A549 (cell line): Measurements from ENCODE around the gene FIBCD1. TPM values are rescaled to one million over a fixed set of nuclear protein-coding genes. Genes with fewer than 3 reads are reported as not detected.

Source experiments
- ATAC-seq, 2 experiments: fragments of 200-7000 bp in 1 of 2; fragments of >200 bp in 1 of 2; cut with Nextera tagmentation in 1 of 2; cut with Tn5 transposase in 1 of 2; 3 replicates each; pipeline versions ENCODE4 v1.8.0 to v1.9.1; 2018 to 2020; ENCODE audit warnings: mild to moderate bottlenecking in 1 of 2, moderate library complexity in 1 of 2
- CTCF ChIA-PET: fragments of 300-600 bp; sonication (Branson Sonifier 250); formaldehyde crosslinking; extraction: SDS; loops from one replicate; lab custom pipeline; 2021; ENCODE audit warnings: antibody characterized with exemption, inconsistent platforms; lab: Yijun Ruan, JAX
- POLR2A ChIA-PET: fragments of 350-600 bp; formaldehyde crosslinking; extraction: SDS; loops from one replicate; lab custom pipeline; 2021; ENCODE audit warnings: antibody characterized with exemption, inconsistent platforms; lab: Yijun Ruan, JAX
- DNase-seq, 2 experiments: peaks; one replicate each; pipeline versions ENCODE4 v3.0.0 to v3.0.0-alpha.2; 2011 to 2016; ENCODE audit warnings: low read depth in 1 of 2, low spot score in 1 of 2
- FAIRE-seq: peaks from 2 replicates; lab custom pipeline; 2011; peaks lifted over from hg19 to GRCh38; lab: Jason Lieb, UNC
- H3K27ac ChIP-seq, 2 experiments: fragments of >200 bp; sonication (Bioruptor Twin); formaldehyde crosslinking; 3 replicates each; pipeline ENCODE4 v1.5.1; 2016 to 2017
- H3K4me1 ChIP-seq: fragments of >200 bp; sonication (Bioruptor Twin); formaldehyde crosslinking; 3 replicates; pipeline ENCODE4 v1.6.1; 2016
- H3K4me2 ChIP-seq: fragments of >200 bp; sonication (Bioruptor Twin); formaldehyde crosslinking; 3 replicates; pipeline ENCODE4 v1.6.1; 2016
- H3K4me3 ChIP-seq: fragments of >200 bp; sonication (Bioruptor Twin); formaldehyde crosslinking; 3 replicates; pipeline ENCODE4 v1.5.1; 2016
- H3K9me3 ChIP-seq: fragments of >200 bp; sonication (Bioruptor Twin); formaldehyde crosslinking; 3 replicates; pipeline ENCODE4 v1.6.1; 2016
- CBX8 ChIP-seq: fragments of 200-600 bp; sonication (generic); IDR thresholded peaks from 2 replicates; pipeline ENCODE4 v1.6.1; 2016
- CEBPB ChIP-seq, 2 experiments: fragments of >200 bp in 1 of 2; sonication (Bioruptor Twin) in 1 of 2; formaldehyde crosslinking in 1 of 2; IDR thresholded peaks; 2 replicates each; pipeline ENCODE4 v1.6.1; 2012 to 2016
- EHMT2 ChIP-seq: fragments of 200-600 bp; sonication (generic); IDR thresholded peaks from 2 replicates; pipeline ENCODE4 v1.6.1; 2016; ENCODE audit warnings: antibody characterized with exemption, low read depth, mild to moderate bottlenecking, moderate library complexity
- ESRRA ChIP-seq: fragments of 150-350 bp; IDR thresholded peaks from 2 replicates; pipeline ENCODE4 v1.6.1; 2014; ENCODE audit warnings: mild to moderate bottlenecking, low read length, borderline replicate concordance
- HEYL ChIP-seq: fragments of 250-450 bp; sonication (Bioruptor Pico); IDR thresholded peaks from 2 replicates; pipeline ENCODE4 v1.8.0; 2021; ENCODE audit warnings: mild to moderate bottlenecking, moderate library complexity
- HOXB13 ChIP-seq: fragments of 250-450 bp; sonication (Bioruptor Pico); IDR thresholded peaks from 2 replicates; pipeline ENCODE4 v1.5.0; 2020; ENCODE audit warnings: low read depth, mild to moderate bottlenecking, moderate library complexity
- JUNB ChIP-seq: fragments of >200 bp; sonication (Bioruptor Twin); formaldehyde crosslinking; IDR thresholded peaks from 2 replicates; pipeline ENCODE4 v1.6.1; 2016
- MAZ ChIP-seq: fragments of 150-350 bp; IDR thresholded peaks from 2 replicates; pipeline ENCODE4 v1.6.1; 2014; ENCODE audit warnings: antibody characterized with exemption, low read depth, low read length, borderline replicate concordance
- NFE2L2 ChIP-seq: fragments of 150-350 bp; conservative IDR thresholded peaks from 2 replicates; pipeline ENCODE4 v1.6.1; 2014; ENCODE audit warnings: low read length
- POLR2AphosphoS2 ChIP-seq: conservative IDR thresholded peaks from 2 replicates; pipeline ENCODE4 v1.6.1; 2012; ENCODE audit warnings: low read length, improper control_type of control experiment, inconsistent platforms
- RAD21 ChIP-seq, 2 experiments: fragments of >200 bp in 1 of 2; sonication (Bioruptor Twin) in 1 of 2; formaldehyde crosslinking in 1 of 2; IDR thresholded peaks in 1 of 2; conservative IDR thresholded peaks in 1 of 2; 2 replicates in 1 of 2; 3 replicates in 1 of 2; pipeline ENCODE4 v1.6.1; 2012 to 2018; ENCODE audit warnings: inconsistent platforms in 1 of 2
- RCOR1 ChIP-seq: fragments of 150-350 bp; IDR thresholded peaks from 2 replicates; pipeline ENCODE4 v1.6.1; 2014; ENCODE audit warnings: antibody characterized with exemption, low read length, low read depth
- WGBS: methylation state at CpG from one replicate; pipeline ENCODE4 v1.1.6; 2017; ENCODE audit errors: missing lambda C conversion rate; 5-methylcytosine and 5-hydroxymethylcytosine counted together
- polyA plus RNA-seq, 4 experiments: library from polyadenylated mRNA; depleted of rRNA in 3 of 4; stranded (reverse); fragments of >200 nt; fragmentation: RNase III in 1 of 4; extraction: RNeasy Plus Mini Kit Qiagen cat#74134 plus additional on column Dnase treatment in 1 of 4; gene quantifications; 2 replicates in 3 of 4; 3 replicates in 1 of 4; pipeline ENCODE4 v1.2.3, GENCODE V29; 2011 to 2017
- TF ChIP-seq, protein P1 (sequence below): fragments of 250-450 bp; sonication (Bioruptor Pico); IDR thresholded peaks from 2 replicates; pipeline ENCODE4 v1.5.0; 2020; ENCODE audit warnings: low read depth, mild to moderate bottlenecking, moderate library complexity
- TF ChIP-seq, protein P2 (sequence below): fragments of >200 bp; sonication (Bioruptor Twin); formaldehyde crosslinking; IDR thresholded peaks from 2 replicates; pipeline ENCODE4 v1.6.1; 2016
- TF ChIP-seq, protein P3 (sequence below): fragments of 250-450 bp; sonication (Bioruptor Pico); IDR thresholded peaks from 2 replicates; pipeline ENCODE4 v1.5.0; 2021; ENCODE audit warnings: mild to moderate bottlenecking, moderate library complexity, borderline replicate concordance

FIBCD1 gene
- polyA plus RNA-seq, 2 of the 4 experiments (the other 2 are of a cell fraction): 4.8 to 4.9 TPM

DNA sequence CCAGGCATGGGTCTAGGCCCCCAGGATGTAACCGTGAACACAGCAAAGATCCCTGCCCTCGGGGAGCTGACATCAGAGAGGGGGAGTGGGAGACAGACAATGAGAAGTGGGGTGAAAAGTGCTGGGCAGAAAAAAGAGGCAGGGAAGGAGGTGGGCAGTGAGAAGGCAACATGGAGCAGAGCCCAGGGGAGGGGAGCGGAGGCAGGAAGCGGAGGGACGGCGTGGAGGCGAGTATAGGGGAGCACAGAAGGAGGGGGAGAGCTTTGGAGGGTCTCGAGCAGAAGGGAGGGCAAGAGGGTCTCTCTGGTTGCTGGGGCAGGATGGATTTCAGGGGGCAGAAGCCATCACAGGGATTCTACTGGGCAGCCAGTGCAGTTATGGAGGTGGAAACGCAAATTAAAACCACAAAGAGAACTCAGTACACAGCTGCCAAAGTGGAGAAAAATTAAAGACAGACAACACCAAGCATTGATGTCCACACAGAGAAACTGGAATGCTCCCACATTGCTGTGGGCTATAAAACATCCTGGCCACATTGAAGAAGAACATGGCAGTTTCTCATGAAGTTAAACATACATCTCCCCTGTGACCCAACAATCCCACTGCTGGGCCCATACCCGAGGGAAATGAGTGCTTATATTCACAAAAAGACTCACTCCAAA is 48.8 kb upstream of the FIBCD1 start:
- Histone ChIP-seq H3K4me3 (no peak overlapping the region), H3K4me2 (no peak overlapping the region), H3K4me1 (no peaks in the 10 kb centered on the region), H3K27ac (no peak overlapping the region), H3K9me3 (no peaks in the 10 kb centered on the region)
- FAIRE-seq: no peak
- no peak for DNase-seq
- POLR2A ChIA-PET: no interaction called here
- TF ChIP-seq MAZ (no peak), CBX8 (no peak), POLR2AphosphoS2 (no peak), ESRRA (no peak), RAD21 (conservative IDR thresholded peaks at IDR 0.05 in 1 of 2, IDR thresholded peaks at IDR 0.05 in 1 of 2) (no peak), NFE2L2 (no peak), CEBPB (IDR thresholded peaks at IDR 0.05) (no peak), RCOR1 (no peak), EHMT2 (no peak)
- TF ChIP-seq, protein P1, sequence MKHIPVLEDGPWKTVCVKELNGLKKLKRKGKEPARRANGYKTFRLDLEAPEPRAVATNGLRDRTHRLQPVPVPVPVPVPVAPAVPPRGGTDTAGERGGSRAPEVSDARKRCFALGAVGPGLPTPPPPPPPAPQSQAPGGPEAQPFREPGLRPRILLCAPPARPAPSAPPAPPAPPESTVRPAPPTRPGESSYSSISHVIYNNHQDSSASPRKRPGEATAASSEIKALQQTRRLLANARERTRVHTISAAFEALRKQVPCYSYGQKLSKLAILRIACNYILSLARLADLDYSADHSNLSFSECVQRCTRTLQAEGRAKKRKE (CRISPR knock-in tag): no peak
- TF ChIP-seq, protein P2, sequence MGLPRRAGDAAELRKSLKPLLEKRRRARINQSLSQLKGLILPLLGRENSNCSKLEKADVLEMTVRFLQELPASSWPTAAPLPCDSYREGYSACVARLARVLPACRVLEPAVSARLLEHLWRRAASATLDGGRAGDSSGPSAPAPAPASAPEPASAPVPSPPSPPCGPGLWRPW: no peak
- WGBS: 83% methylated on average over 10 of the region's 10 CpGs
- no peak for ATAC-seq
- CTCF ChIA-PET: interaction anchor here (0.7 to 5.6 kb wide), 5 partner anchors 10 to 348 kb away, joined by 3 to 60 read pairs (median 4); no protein-coding TSS in a partner anchor

DNA sequence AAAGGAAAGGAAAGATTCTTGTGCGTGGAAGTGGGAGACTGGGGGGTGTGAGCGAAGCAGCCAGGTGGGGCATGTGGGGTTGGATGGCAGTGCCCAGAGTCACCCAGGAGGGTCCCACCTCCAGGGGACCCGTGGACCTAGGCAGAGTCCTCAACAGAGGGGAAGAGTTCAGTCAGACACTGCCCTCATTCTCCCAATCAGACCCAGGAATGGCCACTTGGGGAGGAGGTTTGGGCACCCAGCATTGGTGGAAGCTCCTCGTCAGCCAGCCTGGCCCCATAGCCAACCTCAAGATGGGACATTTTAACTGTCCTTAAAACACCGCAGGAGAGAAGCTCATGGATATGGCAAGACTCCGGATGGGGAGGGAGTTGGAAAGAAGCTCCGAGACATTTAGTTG is 48.0 kb upstream of the FIBCD1 start:
- no peak overlapping the region for H3K4me3 ChIP-seq
- H3K27ac ChIP-seq: no peak overlapping the region
- ChIA-PET POLR2A (no interaction called here), CTCF (interaction anchor here (0.7 to 5.6 kb wide), 7 partner anchors 11 to 349 kb away, joined by 3 to 60 read pairs (median 4); no protein-coding TSS in a partner anchor)
- DNase-seq (no peak), ATAC-seq (no peak), FAIRE-seq (no peak)
- TF ChIP-seq JUNB (no peak), NFE2L2 (no peak)
- H3K9me3 ChIP-seq: no peaks in the 10 kb centered on the region
- 74% methylated on average over 7 of the region's 7 CpGs for WGBS
- no peak overlapping the region for H3K4me2 ChIP-seq
- no peaks in the 10 kb centered on the region for H3K4me1 ChIP-seq

DNA sequence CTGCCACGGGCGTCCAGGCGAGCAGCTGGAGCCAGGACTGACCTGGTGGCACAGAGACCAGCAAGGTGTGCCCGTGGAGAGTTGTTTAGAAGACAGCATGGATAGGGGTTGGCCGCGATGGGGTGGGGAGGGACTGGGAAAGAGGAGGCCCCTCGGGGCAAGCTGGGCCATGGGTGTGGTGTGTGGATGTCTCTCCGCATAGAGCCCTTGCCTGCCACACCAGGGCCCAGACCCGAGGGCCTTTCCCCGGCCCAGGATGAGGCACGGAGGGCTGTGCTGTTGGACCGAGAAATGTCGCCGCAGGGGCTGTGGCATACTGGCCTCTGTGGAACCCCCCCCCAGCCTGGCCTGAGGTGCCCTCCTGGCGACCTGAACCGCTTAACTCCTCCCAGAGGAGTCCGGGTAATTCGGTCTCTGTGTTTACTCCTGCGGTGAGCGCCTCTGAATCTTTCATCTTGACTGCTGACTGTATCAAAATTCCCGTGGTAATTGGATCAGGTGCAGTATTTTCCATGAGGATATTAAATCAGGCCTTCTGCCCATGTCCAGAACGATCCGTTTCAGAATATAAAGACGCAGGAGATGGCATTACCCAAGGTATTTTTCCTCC is 47.4 kb upstream of the FIBCD1 start:
- H3K4me3 ChIP-seq: no peak overlapping the region
- DNase-seq (no peak), FAIRE-seq (no peak)
- ChIA-PET CTCF (interaction anchor here (0.9 to 5.6 kb wide), 7 partner anchors 11 to 285 kb away, joined by 3 to 60 read pairs (median 5); no protein-coding TSS in a partner anchor), POLR2A (no interaction called here)
- no peak overlapping the region for H3K4me2 ChIP-seq
- no peak overlapping the region for H3K27ac ChIP-seq
- TF ChIP-seq HEYL (CRISPR knock-in tag): no peak
- TF ChIP-seq, protein P3, sequence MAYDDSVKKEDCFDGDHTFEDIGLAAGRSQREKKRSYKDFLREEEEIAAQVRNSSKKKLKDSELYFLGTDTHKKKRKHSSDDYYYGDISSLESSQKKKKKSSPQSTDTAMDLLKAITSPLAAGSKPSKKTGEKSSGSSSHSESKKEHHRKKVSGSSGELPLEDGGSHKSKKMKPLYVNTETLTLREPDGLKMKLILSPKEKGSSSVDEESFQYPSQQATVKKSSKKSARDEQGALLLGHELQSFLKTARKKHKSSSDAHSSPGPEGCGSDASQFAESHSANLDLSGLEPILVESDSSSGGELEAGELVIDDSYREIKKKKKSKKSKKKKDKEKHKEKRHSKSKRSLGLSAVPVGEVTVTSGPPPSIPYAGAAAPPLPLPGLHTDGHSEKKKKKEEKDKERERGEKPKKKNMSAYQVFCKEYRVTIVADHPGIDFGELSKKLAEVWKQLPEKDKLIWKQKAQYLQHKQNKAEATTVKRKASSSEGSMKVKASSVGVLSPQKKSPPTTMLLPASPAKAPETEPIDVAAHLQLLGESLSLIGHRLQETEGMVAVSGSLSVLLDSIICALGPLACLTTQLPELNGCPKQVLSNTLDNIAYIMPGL (CRISPR knock-in tag): no peak
- TF ChIP-seq HOXB13 (CRISPR knock-in tag): no peak
- TF ChIP-seq, all 56 proteins: peak for 0
- Histone ChIP-seq H3K4me1 (no peaks in the 10 kb centered on the region), H3K9me3 (no peaks in the 10 kb centered on the region)
- ATAC-seq: no peak
- 67% methylated on average over 24 of the region's 24 CpGs for WGBS
